Smooth muscle cell (in vitro differentiated cells): ENCODE measurements around the gene BABAM1. TPM values are rescaled to one million over a fixed set of nuclear protein-coding genes. Genes with fewer than 3 reads are reported as not detected.
A peak's percentile ranks its signal among the peaks of the same experiment; 100 is the strongest.

ENCODE experiments used
- DNase-seq: peaks from one replicate; lab custom pipeline; 2025; ENCODE audit not compliant: unreplicated experiment; lab: John Stamatoyannopoulos, UW
- H2AFZ ChIP-seq: fragments of 200-600 bp; sonication (generic); 2 replicates; pipeline ENCODE4 v1.6.0; 2016; ENCODE audit warnings: antibody characterized with exemption, low read depth, mild to moderate bottlenecking
- H3F3A ChIP-seq: fragments of 200-600 bp; sonication (generic); 2 replicates; pipeline ENCODE4 v1.6.0; 2017; ENCODE audit warnings: antibody characterized with exemption, low read depth
- H3K27ac ChIP-seq: fragments of 200-600 bp; sonication (generic); 2 replicates; pipeline ENCODE4 v1.5.1; 2016; ENCODE audit warnings: low read depth, mild to moderate bottlenecking
- H3K27me3 ChIP-seq: fragments of 200-600 bp; sonication (generic); 2 replicates; pipeline ENCODE4 v1.6.1; 2016; ENCODE audit warnings: low read depth, mild to moderate bottlenecking
- H3K36me3 ChIP-seq: fragments of 200-600 bp; sonication (generic); 2 replicates; pipeline ENCODE4 v1.5.1; 2016; ENCODE audit warnings: low read depth
- H3K4me1 ChIP-seq: fragments of 200-600 bp; sonication (generic); 2 replicates; pipeline ENCODE4 v1.5.1; 2016; ENCODE audit warnings: low read depth
- H3K4me2 ChIP-seq: fragments of 200-600 bp; sonication (generic); 2 replicates; pipeline ENCODE4 v1.6.0; 2016; ENCODE audit warnings: mild to moderate bottlenecking
- H3K4me3 ChIP-seq: fragments of 200-600 bp; sonication (generic); 2 replicates; pipeline ENCODE4 v1.5.1; 2016; ENCODE audit warnings: mild to moderate bottlenecking
- H3K79me2 ChIP-seq: fragments of 200-600 bp; sonication (generic); 2 replicates; pipeline ENCODE4 v1.6.0; 2016; ENCODE audit warnings: low read depth, mild to moderate bottlenecking
- H3K9ac ChIP-seq: fragments of 200-600 bp; sonication (generic); 2 replicates; pipeline ENCODE4 v1.6.0; 2016; ENCODE audit warnings: low read depth
- H3K9me3 ChIP-seq: fragments of 200-600 bp; sonication (generic); replicated peaks from 2 replicates; pipeline ENCODE4 v1.5.1; 2016; ENCODE audit warnings: low read depth
- H4K20me1 ChIP-seq: fragments of 200-600 bp; sonication (generic); 2 replicates; pipeline ENCODE4 v1.6.0; 2016; ENCODE audit warnings: low read depth
- CTCF ChIP-seq: fragments of 200-600 bp; sonication (generic); IDR thresholded peaks from 2 replicates; pipeline ENCODE4 v1.5.1; 2017; ENCODE audit warnings: borderline replicate concordance, mild to moderate bottlenecking, antibody characterized with exemption; ENCODE audit not compliant: insufficient read depth, poor library complexity, severe bottlenecking
- WGBS: methylation state at CpG from one replicate; pipeline ENCODE4 v1.1.7; 2016; ENCODE audit warnings: low lambda C conversion rate; 5-methylcytosine and 5-hydroxymethylcytosine counted together
- polyA plus RNA-seq: library from polyadenylated mRNA; unstranded; fragments of >200 nt; fragmentation: Nextera tagmentation; extraction: Ambion mirVana; gene quantifications from 2 replicates; pipeline ENCODE4 v1.2.1, GENCODE V29; 2016
- total RNA-seq: library from RNA; depleted of rRNA; stranded (reverse); fragments of >200 nt; gene quantifications from 2 replicates; pipeline ENCODE4 v1.2.3, GENCODE V29; 2014

The BABAM1 gene
- total and polyA plus RNA-seq, 2 experiments from 2014 or later = 69.8 to 108 TPM

GRCh38 chr19:17243211-17243829 lies 23.9 kb upstream of the BABAM1 start:
- peaks cover 62% of the 10 kb centered on the region for H3K79me2 ChIP-seq
- 29% methylated on average over 8 of the region's 8 CpGs for WGBS

GRCh38 chr19:17243830-17244617 lies 23.2 kb upstream of the BABAM1 start:
- Histone ChIP-seq H3K4me3 (peak overlapping the region; percentile 67), H3F3A (peaks cover 4% of the 10 kb centered on the region), H3K27ac (peak overlapping the region; percentile 14), H3K4me1 (peaks cover 24% of the 10 kb centered on the region), H4K20me1 (peaks cover 52% of the 10 kb centered on the region), H2AFZ (peak overlapping the region; percentile 5), H3K9me3 (no peaks in the 10 kb centered on the region), H3K79me2 (peaks cover 55% of the 10 kb centered on the region), H3K27me3 (no peaks in the 10 kb centered on the region), H3K9ac (peak overlapping the region; percentile 19), H3K4me2 (peak overlapping the region; percentile 86), H3K36me3 (no peaks in the 10 kb centered on the region)
- TF ChIP-seq CTCF = no peak
- 2% methylated on average over 41 of the region's 52 CpGs for WGBS
- no peak for DNase-seq

More at GRCh38 chr19:17243211-17243829, 23.9 kb upstream of the BABAM1 start:
- peaks cover 18% of the 10 kb centered on the region for H3K4me1 ChIP-seq
- H3K9me3 ChIP-seq = no peaks in the 10 kb centered on the region
- no peak for TF ChIP-seq CTCF
- peaks cover 10% of the 10 kb centered on the region for H3F3A ChIP-seq
- H2AFZ ChIP-seq = no peak overlapping the region
- peak overlapping the region; percentile 86 for H3K4me2 ChIP-seq
- H3K27me3 ChIP-seq = no peaks in the 10 kb centered on the region
- no peak for DNase-seq
- H3K9ac ChIP-seq = peak overlapping the region; percentile 19
- peak overlapping the region; percentile 67 for H3K4me3 ChIP-seq
- peaks cover 59% of the 10 kb centered on the region for H4K20me1 ChIP-seq
- no peaks in the 10 kb centered on the region for H3K36me3 ChIP-seq
- H3K27ac ChIP-seq = peak overlapping the region; percentile 14

GRCh38 chr19:17244618-17245534 lies 22.4 kb upstream of the BABAM1 start:
- Histone ChIP-seq H3F3A (peaks cover 4% of the 10 kb centered on the region), H3K79me2 (peaks cover 52% of the 10 kb centered on the region), H3K4me1 (peaks cover 24% of the 10 kb centered on the region), H3K9me3 (no peaks in the 10 kb centered on the region), H2AFZ (no peak overlapping the region), H3K4me2 (peak overlapping the region; percentile 86), H3K4me3 (peak overlapping the region; percentile 67), H3K36me3 (no peaks in the 10 kb centered on the region), H3K27ac (peak overlapping the region; percentile 9), H3K9ac (peak overlapping the region; percentile 19), H3K27me3 (no peaks in the 10 kb centered on the region), H4K20me1 (peaks cover 43% of the 10 kb centered on the region)
- 1% methylated on average over 79 of the region's 100 CpGs for WGBS
- no peak for TF ChIP-seq CTCF
- no peak for DNase-seq
